HL-60 (cell line): ENCODE results near the gene SREBF1.

Experiments used
- DNase-seq, 2 experiments: peaks; one replicate each; pipeline ENCODE4 v3.0.0-alpha.2; 2010 to 2020; ENCODE audit warnings: low read depth in 1 of 2, low spot score in 1 of 2
- H3K27ac ChIP-seq: fragments of 250-450 bp; sonication (Bioruptor Pico); replicated peaks from 2 replicates; pipeline ENCODE4 v1.5.1; 2020; ENCODE audit warnings: mild to moderate bottlenecking, moderate library complexity
- H3K27me3 ChIP-seq: fragments of 250-450 bp; sonication (Bioruptor Pico); 2 replicates; pipeline ENCODE4 v1.5.1; 2021; ENCODE audit warnings: mild to moderate bottlenecking, moderate library complexity; ENCODE audit not compliant: insufficient read depth, poor library complexity, severe bottlenecking
- H3K4me3 ChIP-seq: replicated peaks from 2 replicates; pipeline ENCODE4 v1.5.1; 2011; ENCODE audit warnings: mild to moderate bottlenecking, control low read depth, low read length; ENCODE audit not compliant: insufficient read depth
- GABPA ChIP-seq: IDR thresholded peaks from 2 replicates; pipeline ENCODE4 v1.6.1; 2012; ENCODE audit warnings: low read depth
- POLR2AphosphoS5 ChIP-seq: IDR thresholded peaks from 2 replicates; pipeline ENCODE4 v1.6.1; 2012; ENCODE audit warnings: low read depth
- REST ChIP-seq: IDR thresholded peaks from 2 replicates; pipeline ENCODE4 v1.6.1; 2012; ENCODE audit warnings: low read depth; ENCODE audit not compliant: insufficient replicate concordance
- SPI1 ChIP-seq: IDR thresholded peaks from 2 replicates; pipeline ENCODE4 v1.6.1; 2012; ENCODE audit warnings: low read depth, mild to moderate bottlenecking, borderline replicate concordance
- TF ChIP-seq, protein P1 (sequence below): IDR thresholded peaks from one replicate; pipeline ENCODE4 v1.5.1; 2011; ENCODE audit warnings: low read length, control low read depth, inconsistent platforms; ENCODE audit not compliant: insufficient read depth

SREBF1 gene

GRCh38 chr17:17826342-17826713 lies 10.5 kb downstream of the SREBF1 start:
- peak overlapping the region; percentile 14; the same call in 1 of the 2 replicates for H3K27ac ChIP-seq
- H3K4me3 ChIP-seq = no peak overlapping the region
- no peak for DNase-seq
- TF ChIP-seq GABPA (no peak), SPI1 (no peak), POLR2AphosphoS5 (no peak), REST (no peak)
- TF ChIP-seq, protein P1, sequence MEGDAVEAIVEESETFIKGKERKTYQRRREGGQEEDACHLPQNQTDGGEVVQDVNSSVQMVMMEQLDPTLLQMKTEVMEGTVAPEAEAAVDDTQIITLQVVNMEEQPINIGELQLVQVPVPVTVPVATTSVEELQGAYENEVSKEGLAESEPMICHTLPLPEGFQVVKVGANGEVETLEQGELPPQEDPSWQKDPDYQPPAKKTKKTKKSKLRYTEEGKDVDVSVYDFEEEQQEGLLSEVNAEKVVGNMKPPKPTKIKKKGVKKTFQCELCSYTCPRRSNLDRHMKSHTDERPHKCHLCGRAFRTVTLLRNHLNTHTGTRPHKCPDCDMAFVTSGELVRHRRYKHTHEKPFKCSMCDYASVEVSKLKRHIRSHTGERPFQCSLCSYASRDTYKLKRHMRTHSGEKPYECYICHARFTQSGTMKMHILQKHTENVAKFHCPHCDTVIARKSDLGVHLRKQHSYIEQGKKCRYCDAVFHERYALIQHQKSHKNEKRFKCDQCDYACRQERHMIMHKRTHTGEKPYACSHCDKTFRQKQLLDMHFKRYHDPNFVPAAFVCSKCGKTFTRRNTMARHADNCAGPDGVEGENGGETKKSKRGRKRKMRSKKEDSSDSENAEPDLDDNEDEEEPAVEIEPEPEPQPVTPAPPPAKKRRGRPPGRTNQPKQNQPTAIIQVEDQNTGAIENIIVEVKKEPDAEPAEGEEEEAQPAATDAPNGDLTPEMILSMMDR = no peak
- no peaks in the 10 kb centered on the region for H3K27me3 ChIP-seq

DNA sequence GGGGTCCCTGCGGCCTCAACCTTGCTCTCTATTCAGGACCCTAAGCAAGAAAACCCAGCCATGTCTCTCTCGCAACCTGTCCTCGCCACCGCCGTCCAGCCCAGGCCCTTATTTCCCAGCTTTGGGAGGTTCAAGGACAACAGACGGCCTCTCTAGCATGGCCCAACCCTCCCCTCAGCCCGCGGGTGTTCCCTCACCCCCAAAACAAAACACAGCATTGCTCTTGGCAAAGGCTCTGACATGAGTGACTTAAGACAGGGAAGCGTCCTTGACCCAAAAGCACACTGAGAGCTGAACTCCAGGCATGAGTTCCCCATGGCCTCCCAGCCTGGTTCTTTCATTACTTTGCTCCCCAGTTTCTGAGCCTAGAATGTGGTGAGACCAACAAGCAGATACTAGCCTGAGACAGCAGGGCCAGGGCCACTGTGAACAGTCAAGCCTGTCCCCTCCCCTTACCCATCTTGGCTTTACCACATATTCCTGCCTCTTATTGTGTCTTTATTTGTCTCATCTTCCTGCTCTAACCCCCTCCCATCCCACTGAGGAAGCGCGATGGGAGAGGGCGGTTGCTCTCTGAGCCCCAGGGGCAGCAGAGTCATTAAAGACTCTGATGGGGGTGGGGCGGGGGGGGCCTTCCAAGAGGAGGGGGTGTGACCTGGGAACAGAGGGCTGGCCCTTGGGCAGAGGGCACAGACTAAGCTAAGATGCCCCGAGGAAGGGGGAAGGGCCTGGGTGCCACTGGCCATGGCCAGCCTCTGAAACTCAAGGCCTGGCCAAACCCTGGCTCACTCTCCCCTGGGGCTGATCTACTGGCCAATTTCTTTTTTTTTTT lies 11.8 kb downstream of the SREBF1 start:
- no peak for TF ChIP-seq REST
- TF ChIP-seq GABPA = no peak
- no peak for TF ChIP-seq SPI1
- no peak for DNase-seq
- H3K27ac ChIP-seq = 0 out of 2 replicates have a peak overlapping the region, but pooled peaks have one; percentile 16
- no peaks in the 10 kb centered on the region for H3K27me3 ChIP-seq
- no peak overlapping the region for H3K4me3 ChIP-seq

DNA sequence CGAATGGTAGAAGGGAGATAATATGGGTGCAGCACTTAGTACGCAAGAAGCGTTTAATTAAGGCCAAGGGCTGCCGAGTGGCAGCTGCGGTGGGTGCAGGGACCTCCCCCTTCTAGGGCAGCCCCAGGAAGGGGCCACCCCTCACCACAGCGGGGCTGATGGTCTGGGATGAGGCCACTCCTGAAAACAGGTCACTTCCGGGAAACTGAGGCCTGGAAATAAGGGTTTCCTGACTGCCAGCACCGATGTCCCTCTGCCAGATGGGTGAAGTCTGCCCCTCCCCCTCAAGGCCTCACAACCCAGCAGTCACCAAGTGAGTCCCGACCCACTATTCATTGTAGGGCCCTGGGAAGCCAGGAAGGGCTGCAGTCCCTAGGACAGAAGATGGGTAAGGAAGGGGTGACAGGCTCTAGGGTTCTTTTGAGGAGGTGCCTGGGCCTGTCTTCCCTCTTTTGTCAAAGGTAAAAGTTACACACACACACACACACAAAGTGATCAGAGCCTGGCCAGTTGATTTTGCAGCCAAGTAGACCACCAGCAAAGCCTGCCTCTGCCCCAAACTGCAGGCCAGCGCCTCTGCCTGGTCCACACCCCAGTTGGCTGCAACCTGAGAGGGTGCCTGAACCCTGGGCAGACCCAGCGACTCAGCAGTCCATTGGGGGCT lies 12.5 kb downstream of the SREBF1 start:
- no peaks in the 10 kb centered on the region for H3K27me3 ChIP-seq
- H3K27ac ChIP-seq = peak overlapping the region; percentile 70
- DNase-seq = no peak
- TF ChIP-seq GABPA (no peak), POLR2AphosphoS5 (no peak), SPI1 (no peak), REST (no peak)
- TF ChIP-seq, protein P1 = no peak
- peak overlapping the region; percentile 20 for H3K4me3 ChIP-seq
